ENCODE data around the gene ATP10A. TPM values are rescaled to one million over a fixed set of nuclear protein-coding genes. Genes with fewer than 3 reads are reported as not detected.

The ATP10A gene
- polyA plus RNA-seq, 1 donor (not counting 4 experiments of a cell fraction or from before 2014, with no cell fraction given) = not detected

DNA sequence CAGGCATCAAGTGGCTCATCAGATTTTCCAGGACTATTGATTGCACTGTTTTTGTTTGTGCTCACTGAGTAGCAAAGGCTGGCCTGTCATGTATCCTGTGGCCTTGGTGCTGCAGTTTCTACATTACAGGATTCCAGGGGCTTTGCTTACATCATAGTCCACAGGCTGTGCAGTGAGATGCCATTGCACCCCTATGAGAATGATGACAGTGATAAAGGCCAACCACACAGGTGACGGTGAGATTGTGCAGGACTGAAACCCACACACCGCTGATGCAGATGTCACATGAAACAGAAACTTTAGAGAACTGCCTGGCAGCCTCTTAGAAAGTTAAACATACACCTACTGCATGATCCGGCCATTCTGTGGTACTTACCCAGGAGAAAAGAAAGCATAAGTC is 229.3 kb downstream of the ATP10A start:
- H3K27me3 ChIP-seq (ENCODE audit: control insufficient read depth, extremely low read depth, insufficient read depth, low read length) = no peaks in the 10 kb centered on the region
- no peaks in the 10 kb centered on the region for H3K4me1 ChIP-seq (ENCODE audit: control insufficient read depth, extremely low read depth, insufficient read depth, low read length)
- no peaks in the 10 kb centered on the region for H4K20me1 ChIP-seq (ENCODE audit: control insufficient read depth, extremely low read depth, insufficient read depth, low read length)
- dilution Hi-C loops (cut with MboI; ENCODE audit: extremely low pct_ligation_motif_present, low sequenced_read_pairs) = no loop called here
- H2AFZ ChIP-seq (ENCODE audit: control insufficient read depth, low read length) = no peak overlapping the region
- H3K79me2 ChIP-seq (ENCODE audit: control insufficient read depth, insufficient read depth, low read length) = no peaks in the 10 kb centered on the region
- DNase-seq (ENCODE audit: low read depth, low spot score) (no peak), FAIRE-seq (no peak)
- no peak overlapping the region for H3K4me3 ChIP-seq (ENCODE audit: control insufficient read depth in 2 of 3, extremely low read depth in 1 of 3, insufficient read depth in 2 of 3, low read depth in 1 of 3, low read length in 3 of 3)
- H3K9me1 ChIP-seq (ENCODE audit: control insufficient read depth, extremely low read depth, insufficient read depth, low read length) = no peaks in the 10 kb centered on the region
- H3K36me3 ChIP-seq (ENCODE audit: control insufficient read depth in 2 of 2, extremely low read depth in 1 of 2, insufficient read depth in 2 of 2, low read length in 2 of 2) = no peaks in the 10 kb centered on the region
- TF ChIP-seq EZH2 (IDR thresholded peaks at IDR 0.05; ENCODE audit: low read length) = no peak
- TF ChIP-seq, protein P1, sequence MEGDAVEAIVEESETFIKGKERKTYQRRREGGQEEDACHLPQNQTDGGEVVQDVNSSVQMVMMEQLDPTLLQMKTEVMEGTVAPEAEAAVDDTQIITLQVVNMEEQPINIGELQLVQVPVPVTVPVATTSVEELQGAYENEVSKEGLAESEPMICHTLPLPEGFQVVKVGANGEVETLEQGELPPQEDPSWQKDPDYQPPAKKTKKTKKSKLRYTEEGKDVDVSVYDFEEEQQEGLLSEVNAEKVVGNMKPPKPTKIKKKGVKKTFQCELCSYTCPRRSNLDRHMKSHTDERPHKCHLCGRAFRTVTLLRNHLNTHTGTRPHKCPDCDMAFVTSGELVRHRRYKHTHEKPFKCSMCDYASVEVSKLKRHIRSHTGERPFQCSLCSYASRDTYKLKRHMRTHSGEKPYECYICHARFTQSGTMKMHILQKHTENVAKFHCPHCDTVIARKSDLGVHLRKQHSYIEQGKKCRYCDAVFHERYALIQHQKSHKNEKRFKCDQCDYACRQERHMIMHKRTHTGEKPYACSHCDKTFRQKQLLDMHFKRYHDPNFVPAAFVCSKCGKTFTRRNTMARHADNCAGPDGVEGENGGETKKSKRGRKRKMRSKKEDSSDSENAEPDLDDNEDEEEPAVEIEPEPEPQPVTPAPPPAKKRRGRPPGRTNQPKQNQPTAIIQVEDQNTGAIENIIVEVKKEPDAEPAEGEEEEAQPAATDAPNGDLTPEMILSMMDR (optimal IDR thresholded peaks at IDR 0.05 in 1 of 3, IDR thresholded peaks at IDR 0.05 in 1 of 3, conservative IDR thresholded peaks at IDR 0.05 in 1 of 3; ENCODE audit: extremely low read depth in 1 of 3, insufficient read depth in 2 of 3, low read length in 3 of 3) = no peak
- H3K9me3 ChIP-seq (ENCODE audit: control insufficient read depth, low read depth, low read length) = peaks cover 4% of the 10 kb centered on the region
- no peak overlapping the region for H3K9ac ChIP-seq (ENCODE audit: control insufficient read depth, extremely low read depth, insufficient read depth, low read length)
- no peak overlapping the region for H3K27ac ChIP-seq (ENCODE audit: control insufficient read depth, insufficient read depth, low read length)
- H3K4me2 ChIP-seq (ENCODE audit: control insufficient read depth, extremely low read depth, insufficient read depth, low read depth, low read length) = no peak overlapping the region

DNA sequence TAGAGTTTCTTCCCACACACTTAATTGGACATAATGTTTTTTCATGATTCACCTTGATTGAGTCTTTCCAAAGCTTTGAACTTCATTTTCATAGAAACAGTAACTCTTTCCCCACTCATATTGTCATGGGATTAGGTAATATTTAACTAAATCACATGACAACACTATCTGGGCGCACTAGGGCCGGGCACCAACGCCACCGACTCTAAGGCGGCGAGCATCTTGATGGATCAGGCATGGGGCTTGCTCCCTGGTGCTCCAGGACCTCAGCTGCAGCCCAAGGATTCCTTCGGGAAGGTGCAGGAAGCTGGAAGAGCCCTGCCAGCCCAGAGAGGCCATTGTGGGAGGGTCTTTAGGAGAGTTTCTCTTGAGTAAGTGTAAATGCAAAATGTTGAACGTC is 231.2 kb downstream of the ATP10A start:
- Histone ChIP-seq H4K20me1 (ENCODE audit: control insufficient read depth, extremely low read depth, insufficient read depth, low read length) (no peaks in the 10 kb centered on the region), H2AFZ (ENCODE audit: control insufficient read depth, low read length) (no peak overlapping the region), H3K36me3 (ENCODE audit: control insufficient read depth in 2 of 2, extremely low read depth in 1 of 2, insufficient read depth in 2 of 2, low read length in 2 of 2) (no peaks in the 10 kb centered on the region), H3K27me3 (ENCODE audit: control insufficient read depth, extremely low read depth, insufficient read depth, low read length) (no peaks in the 10 kb centered on the region), H3K4me3 (ENCODE audit: control insufficient read depth in 2 of 3, extremely low read depth in 1 of 3, insufficient read depth in 2 of 3, low read depth in 1 of 3, low read length in 3 of 3) (no peak overlapping the region), H3K9ac (ENCODE audit: control insufficient read depth, extremely low read depth, insufficient read depth, low read length) (no peak overlapping the region), H3K27ac (ENCODE audit: control insufficient read depth, insufficient read depth, low read length) (no peak overlapping the region), H3K9me3 (ENCODE audit: control insufficient read depth, low read depth, low read length) (peaks cover 4% of the 10 kb centered on the region), H3K4me1 (ENCODE audit: control insufficient read depth, extremely low read depth, insufficient read depth, low read length) (no peaks in the 10 kb centered on the region), H3K4me2 (ENCODE audit: control insufficient read depth, extremely low read depth, insufficient read depth, low read depth, low read length) (no peak overlapping the region), H3K79me2 (ENCODE audit: control insufficient read depth, insufficient read depth, low read length) (no peaks in the 10 kb centered on the region), H3K9me1 (ENCODE audit: control insufficient read depth, extremely low read depth, insufficient read depth, low read length) (no peaks in the 10 kb centered on the region)
- TF ChIP-seq, protein P1 (optimal IDR thresholded peaks at IDR 0.05 in 1 of 3, IDR thresholded peaks at IDR 0.05 in 1 of 3, conservative IDR thresholded peaks at IDR 0.05 in 1 of 3; ENCODE audit: extremely low read depth in 1 of 3, insufficient read depth in 2 of 3, low read length in 3 of 3) = no peak
- FAIRE-seq (no peak), DNase-seq (ENCODE audit: low read depth, low spot score) (no peak)
- dilution Hi-C loops (cut with MboI; ENCODE audit: extremely low pct_ligation_motif_present, low sequenced_read_pairs) = no loop called here

Small RNA genes within 50 kb of the gene (small RNA-seq; reads per million reads assigned to genes)
- gene MIR4715 (ENCODE audit: insufficient read length in 3 of 3, low read depth in 3 of 3, low replicate concordance in 1 of 3) = 0 reads per million in 3 experiments
- 0 reads per million in 3 experiments for gene RNA5SP390 (ENCODE audit: insufficient read length in 3 of 3, low read depth in 3 of 3, low replicate concordance in 1 of 3)
